H1 (cell line): ENCODE measurements around the gene HTATIP2. TPM values are rescaled to one million over a fixed set of nuclear protein-coding genes. Genes with fewer than 3 reads are reported as not detected.

Experiments
- CTCF ChIA-PET: fragments of 300-600 bp; sonication (Branson Sonifier 250); formaldehyde crosslinking; loops from one replicate; lab custom pipeline; 2021; ENCODE audit not compliant: partially characterized antibody; lab: Charles Lee
- POLR2A ChIA-PET: fragments of 300-600 bp; sonication (Branson Sonifier 250); formaldehyde crosslinking; loops from one replicate; lab custom pipeline; 2021; ENCODE audit warnings: inconsistent platforms; ENCODE audit not compliant: partially characterized antibody; lab: Charles Lee
- DNase-seq, 2 experiments: peaks; one replicate each; pipeline versions ENCODE4 v3.0.0 to v3.0.0-alpha.2; 2010 to 2022; ENCODE audit warnings: low spot score in 2 of 2, low read depth in 1 of 2, mixed read lengths in 1 of 2
- FAIRE-seq: peaks from 2 replicates; lab custom pipeline; 2011; peaks lifted over from hg19 to GRCh38; lab: Jason Lieb, UNC
- H2AFZ ChIP-seq: 2 replicates; pipeline ENCODE4 v1.8.1; 2012; ENCODE audit warnings: low read length, inconsistent platforms
- H2AK5ac ChIP-seq: 2 replicates; pipeline ENCODE4 v1.6.1; 2013; ENCODE audit warnings: low read depth, low read length
- H2BK120ac ChIP-seq: replicated peaks from 2 replicates; pipeline ENCODE3; 2013; ENCODE audit warnings: low read depth, low read length, inconsistent platforms
- H2BK12ac ChIP-seq: 2 replicates; pipeline ENCODE4 v1.6.1; 2013; ENCODE audit warnings: low read depth, low read length
- H2BK15ac ChIP-seq: 2 replicates; pipeline ENCODE4 v1.6.1; 2013; ENCODE audit warnings: low read length
- H2BK20ac ChIP-seq: 2 replicates; pipeline ENCODE4 v1.6.1; 2013; ENCODE audit warnings: low read length
- H2BK5ac ChIP-seq: 2 replicates; pipeline ENCODE4 v1.6.1; 2013; ENCODE audit warnings: low read depth, low read length
- H3K14ac ChIP-seq: 2 replicates; pipeline ENCODE4 v1.6.1; 2013; ENCODE audit warnings: inconsistent platforms; ENCODE audit not compliant: insufficient read length
- H3K18ac ChIP-seq: 2 replicates; pipeline ENCODE4 v1.6.1; 2013; ENCODE audit warnings: low read length; ENCODE audit errors: extremely low read depth
- H3K23ac ChIP-seq: 2 replicates; pipeline ENCODE4 v1.6.1; 2013; ENCODE audit warnings: inconsistent platforms; ENCODE audit not compliant: insufficient read length
- H3K23me2 ChIP-seq: 2 replicates; pipeline ENCODE4 v1.6.1; 2013; ENCODE audit warnings: low read depth, low read length
- H3K27ac ChIP-seq: 2 replicates; pipeline ENCODE4 v1.6.1; 2011; ENCODE audit warnings: low read depth, low read length, inconsistent platforms
- H3K27me3 ChIP-seq, 4 experiments: replicated peaks in 1 of 4; 1 replicate in 1 of 4; 2 replicates in 3 of 4; pipeline versions ENCODE4 v1.6.1 to v1.8.1; 2011 to 2013; ENCODE audit warnings: low read length in 3 of 4, mild to moderate bottlenecking in 3 of 4, inconsistent platforms in 2 of 4, mixed read lengths in 2 of 4, moderate library complexity in 1 of 4; ENCODE audit not compliant: control insufficient read depth in 3 of 4, insufficient read depth in 3 of 4; ENCODE audit errors: extremely low read depth in 1 of 4
- H3K36me3 ChIP-seq, 4 experiments: 2 replicates each; pipeline versions ENCODE4 v1.6.1 to v1.8.1; 2011 to 2013; ENCODE audit warnings: mild to moderate bottlenecking in 4 of 4, low read length in 3 of 4, moderate library complexity in 2 of 4, control low read depth in 1 of 4, inconsistent platforms in 1 of 4; ENCODE audit not compliant: insufficient read depth in 4 of 4, control insufficient read depth in 2 of 4
- H3K4ac ChIP-seq: replicated peaks from 2 replicates; pipeline ENCODE3; 2013; ENCODE audit warnings: low read length, low read depth, mixed read lengths, inconsistent platforms; ENCODE audit not compliant: insufficient read length
- H3K4me1 ChIP-seq, 4 experiments: replicated peaks in 1 of 4; 1 replicate in 1 of 4; 2 replicates in 3 of 4; pipeline versions ENCODE4 v1.6.1 to v1.8.1; 2011 to 2013; ENCODE audit warnings: low read length in 3 of 4, inconsistent platforms in 2 of 4, mixed read lengths in 1 of 4; ENCODE audit not compliant: insufficient read depth in 4 of 4, control insufficient read depth in 3 of 4
- H3K4me2 ChIP-seq, 2 experiments: 2 replicates each; pipeline versions ENCODE4 v1.6.1 to v1.8.1; 2011 to 2013; ENCODE audit warnings: low read depth in 2 of 2, low read length in 2 of 2, control low read depth in 1 of 2, inconsistent platforms in 1 of 2, mild to moderate bottlenecking in 1 of 2; ENCODE audit not compliant: insufficient read depth in 1 of 2
- H3K4me3 ChIP-seq, 4 experiments: fragments of 200-600, 300-600 bp in 1 of 4; sonication (generic), shearing (Covaris generic), sonication (Bioruptor Twin) in 1 of 4; 2 replicates each; pipeline versions ENCODE4 v1.5.1 to v1.8.1; 2011 to 2016; ENCODE audit warnings: low read length in 4 of 4, low read depth in 3 of 4, control low read depth in 2 of 4, inconsistent platforms in 2 of 4, mild to moderate bottlenecking in 2 of 4, mixed read lengths in 1 of 4, moderate library complexity in 1 of 4; ENCODE audit not compliant: insufficient read depth in 2 of 4; ENCODE audit errors: extremely low read depth in 1 of 4
- H3K56ac ChIP-seq: replicated peaks from 2 replicates; pipeline ENCODE3; 2013; ENCODE audit warnings: low read depth, mild to moderate bottlenecking, mixed read lengths, low read length, inconsistent platforms; ENCODE audit not compliant: insufficient read length
- H3K79me1 ChIP-seq: 2 replicates; pipeline ENCODE4 v1.6.1; 2013; ENCODE audit warnings: low read depth, low read length, control low read depth
- H3K79me2 ChIP-seq, 2 experiments: 2 replicates each; pipeline versions ENCODE4 v1.6.1 to v1.8.1; 2012 to 2013; ENCODE audit warnings: low read length in 2 of 2, mild to moderate bottlenecking in 2 of 2, inconsistent platforms in 1 of 2; ENCODE audit not compliant: insufficient read depth in 2 of 2, control insufficient read depth in 1 of 2
- H3K9ac ChIP-seq, 4 experiments: replicated peaks in 1 of 4; 1 replicate in 1 of 4; 2 replicates in 3 of 4; pipeline versions ENCODE4 v1.6.1 to v1.8.1; 2011 to 2013; ENCODE audit warnings: low read depth in 3 of 4, low read length in 3 of 4, control low read depth in 2 of 4, mild to moderate bottlenecking in 2 of 4, moderate library complexity in 2 of 4, inconsistent platforms in 1 of 4; ENCODE audit errors: extremely low read depth in 1 of 4
- H3K9me3 ChIP-seq, 2 experiments: 2 replicates each; pipeline versions ENCODE4 v1.6.1 to v1.8.1; 2012 to 2013; ENCODE audit warnings: mild to moderate bottlenecking in 2 of 2, moderate library complexity in 2 of 2, control low read depth in 1 of 2, inconsistent platforms in 1 of 2, low read depth in 1 of 2, low read length in 1 of 2, mixed read lengths in 1 of 2; ENCODE audit not compliant: insufficient read depth in 2 of 2
- H4K20me1 ChIP-seq, 2 experiments: replicated peaks in 1 of 2; 2 replicates each; pipeline versions ENCODE3 to v1.8.1; 2011 to 2013; ENCODE audit warnings: inconsistent platforms in 2 of 2, low read length in 2 of 2, mild to moderate bottlenecking in 1 of 2; ENCODE audit not compliant: insufficient read depth in 2 of 2, control insufficient read depth in 1 of 2
- H4K5ac ChIP-seq: 2 replicates; pipeline ENCODE4 v1.6.1; 2013; ENCODE audit warnings: low read length, low read depth, mixed read lengths, inconsistent platforms; ENCODE audit not compliant: insufficient read length
- H4K8ac ChIP-seq: 2 replicates; pipeline ENCODE4 v1.8.0; 2013; ENCODE audit warnings: mild to moderate bottlenecking, moderate library complexity, low read length, inconsistent platforms; ENCODE audit not compliant: insufficient read depth; ENCODE audit errors: extremely low read depth
- H4K91ac ChIP-seq: replicated peaks from 2 replicates; pipeline ENCODE3; 2013; ENCODE audit warnings: low read length, mixed read lengths, inconsistent platforms; ENCODE audit not compliant: insufficient read length
- BCL11A ChIP-seq, 2 experiments: IDR thresholded peaks; one replicate each; pipeline ENCODE4 v1.6.1; 2011; ENCODE audit warnings: low read depth in 2 of 2, low read length in 2 of 2, mild to moderate bottlenecking in 2 of 2
- CREB1 ChIP-seq: IDR thresholded peaks from 2 replicates; pipeline ENCODE4 v1.6.1; 2012; ENCODE audit warnings: inconsistent platforms
- CTCF ChIP-seq, 3 experiments: IDR thresholded peaks; 1 replicate in 2 of 3; 2 replicates in 1 of 3; pipeline versions ENCODE4 v1.5.1 to v1.6.1; 2011; ENCODE audit warnings: low read length in 3 of 3, mild to moderate bottlenecking in 3 of 3, inconsistent platforms in 2 of 3, low read depth in 1 of 3, moderate library complexity in 1 of 3; ENCODE audit not compliant: insufficient read depth in 1 of 3; ENCODE audit errors: control extremely low read depth in 1 of 3
- KDM5A ChIP-seq: fragments of 200-600 bp; IDR thresholded peaks from 2 replicates; pipeline ENCODE4 v1.7.1; 2012; ENCODE audit warnings: mild to moderate bottlenecking, low read length, inconsistent platforms, mixed read lengths
- POLR2A ChIP-seq, 2 experiments: IDR thresholded peaks; 1 replicate in 1 of 2; 2 replicates in 1 of 2; pipeline ENCODE4 v1.6.1; 2011; ENCODE audit warnings: low read depth in 2 of 2, low read length in 2 of 2, mild to moderate bottlenecking in 2 of 2; ENCODE audit errors: control extremely low read depth in 1 of 2
- POU5F1 ChIP-seq: IDR thresholded peaks from 2 replicates; pipeline ENCODE4 v1.6.1; 2011; ENCODE audit warnings: low read depth, mild to moderate bottlenecking, low read length, moderate library complexity
- RAD21 ChIP-seq, 2 experiments: IDR thresholded peaks in 1 of 2; conservative IDR thresholded peaks in 1 of 2; 2 replicates each; pipeline ENCODE4 v1.6.1; 2011; ENCODE audit warnings: low read depth in 2 of 2, low read length in 2 of 2, improper control_type of control experiment in 1 of 2, inconsistent platforms in 1 of 2, mild to moderate bottlenecking in 1 of 2, moderate library complexity in 1 of 2
- RFX5 ChIP-seq: IDR thresholded peaks from 2 replicates; pipeline ENCODE4 v1.6.1; 2011; ENCODE audit warnings: low read depth, low read length, improper control_type of control experiment, borderline replicate concordance
- SIRT6 ChIP-seq: IDR thresholded peaks from one replicate; pipeline ENCODE4 v1.7.1; 2012; ENCODE audit warnings: low read length, inconsistent platforms
- SP4 ChIP-seq: IDR thresholded peaks from 2 replicates; pipeline ENCODE4 v1.6.1; 2012; ENCODE audit warnings: low read length, inconsistent platforms
- TEAD4 ChIP-seq: IDR thresholded peaks from 2 replicates; pipeline ENCODE4 v1.6.1; 2012; ENCODE audit warnings: low read depth, low read length, inconsistent platforms, mixed read lengths
- YY1 ChIP-seq: IDR thresholded peaks from 2 replicates; pipeline ENCODE4 v1.6.1; 2011; ENCODE audit warnings: low read depth, mild to moderate bottlenecking, low read length
- WGBS, 2 experiments: shearing (Covaris generic) in 1 of 2; methylation state at CpG; one replicate each; pipeline versions ENCODE4 v1.1.6 to v1.1.7; 2013 to 2015; ENCODE audit warnings: low lambda C conversion rate in 2 of 2, mixed read lengths in 2 of 2, inconsistent platforms in 1 of 2, low coverage in 1 of 2, missing lambda C conversion rate in 1 of 2; ENCODE audit not compliant: insufficient replicate concordance in 2 of 2, insufficient coverage in 1 of 2, insufficient read length in 1 of 2; ENCODE audit errors: extremely low coverage in 1 of 2, missing lambda C conversion rate in 1 of 2; 5-methylcytosine and 5-hydroxymethylcytosine counted together
- polyA plus RNA-seq, 7 experiments: library from polyadenylated mRNA; depleted of rRNA in 3 of 7; stranded (reverse) in 5 of 7; unstranded in 2 of 7; fragments of >200 nt in 5 of 7; fragments of 200-250 nt in 2 of 7; gene quantifications; 1 replicate in 5 of 7; 2 replicates in 1 of 7; 4 replicates in 1 of 7; pipeline versions ENCODE4 v1.2.1 to v1.2.3, GENCODE V29; 2011 to 2013; ENCODE audit warnings: missing spikeins in 2 of 7, mixed read lengths in 2 of 7
- total RNA-seq: library from RNA; stranded (reverse); fragmentation: NEBNext Ultra II Directional; extraction: Animal tissue kit (Norgen Biotek cat#: 25700); gene quantifications from 2 replicates; pipeline ENCODE4 v1.2.1, GENCODE V29; 2021

Gene HTATIP2
- total and polyA plus RNA-seq, 2 of the 8 experiments (the other 6 are each of a cell fraction or from before 2014, with no cell fraction given) = 22.6 to 33.1 TPM

- no peak overlapping the region; a peak in 1 of 4 replicates for H3K4me2 ChIP-seq
- no peak overlapping the region for H4K5ac ChIP-seq
- H3K27ac ChIP-seq = no peak overlapping the region
- H3K4me3 ChIP-seq = no peak overlapping the region
- H3K4ac ChIP-seq = no peak overlapping the region
- ChIA-PET CTCF (interaction anchor here (0.6 to 5.9 kb wide), 8 partner anchors 10 to 209 kb away, joined by 3 to 56 read pairs (median 7); no protein-coding TSS in a partner anchor), POLR2A (no interaction called here)
- peaks cover 0 to 4% (median 3%) of the 10 kb centered on the region in 4 experiments; a peak in 6 of 7 replicates for H3K4me1 ChIP-seq
- no peak overlapping the region for H2BK12ac ChIP-seq
- H4K8ac ChIP-seq = no peak overlapping the region
- H2BK15ac ChIP-seq = no peak overlapping the region
- FAIRE-seq (peak; percentile 83), DNase-seq (peak in 1 of 2 experiments; percentile 55)
- H2BK20ac ChIP-seq = no peak overlapping the region
- H3K56ac ChIP-seq = no peak overlapping the region
- WGBS, 2 experiments = 26% methylated on average over 9 of the region's 9 CpGs; no CpG with 5 or more reads in 1 of the 2 experiments
- H4K91ac ChIP-seq = no peak overlapping the region
- no peaks in the 10 kb centered on the region for H3K36me3 ChIP-seq
- H3K79me1 ChIP-seq = no peaks in the 10 kb centered on the region
- H3K23ac ChIP-seq = no peak overlapping the region
- H3K79me2 ChIP-seq = no peaks in the 10 kb centered on the region
- no peak overlapping the region for H2BK120ac ChIP-seq
- H2BK5ac ChIP-seq = no peak overlapping the region
- H3K9me3 ChIP-seq = no peaks in the 10 kb centered on the region
- H3K27me3 ChIP-seq = peaks cover 0 to 1% (median 0%) of the 10 kb centered on the region in 4 experiments; a peak in 2 of 7 replicates
- H3K14ac ChIP-seq = no peak overlapping the region
- H2AK5ac ChIP-seq = no peak overlapping the region
- no peak overlapping the region for H2AFZ ChIP-seq
- H3K9ac ChIP-seq = no peak overlapping the region
- H3K23me2 ChIP-seq = no peaks in the 10 kb centered on the region
- no peaks in the 10 kb centered on the region for H4K20me1 ChIP-seq
- no peak overlapping the region for H3K18ac ChIP-seq
- no peak for TF ChIP-seq CREB1
- TF ChIP-seq CTCF (IDR thresholded peaks at IDR 0.05; ENCODE audit: control extremely low read depth in 1 of 3, insufficient read depth in 1 of 3, low read depth in 1 of 3, low read length in 3 of 3) = peak; percentile 51 to 73 (median 61)
- no peak for TF ChIP-seq SIRT6
- TF ChIP-seq SP4 = no peak
- TF ChIP-seq TEAD4 = no peak
- no peak for TF ChIP-seq BCL11A (IDR thresholded peaks at IDR 0.05; ENCODE audit: low read depth in 2 of 2, low read length in 2 of 2)
- TF ChIP-seq POU5F1 = no peak
- no peak for TF ChIP-seq KDM5A
- no peak for TF ChIP-seq RFX5
- peak; percentile 84 to 87 for TF ChIP-seq RAD21 (IDR thresholded peaks at IDR 0.05 in 1 of 2, conservative IDR thresholded peaks at IDR 0.05 in 1 of 2; ENCODE audit: low read depth in 2 of 2, low read length in 2 of 2)
- TF ChIP-seq YY1 = no peak
- no peak for TF ChIP-seq POLR2A (IDR thresholded peaks at IDR 0.05; ENCODE audit: control extremely low read depth in 1 of 2, low read depth in 2 of 2, low read length in 2 of 2)
Observed at GRCh38 chr11:20337526-20338154, 25.9 kb upstream of the HTATIP2 start.
